SK-N-SH (cell line): ENCODE data around the gene BRINP3. TPM values are rescaled to one million over a fixed set of nuclear protein-coding genes. Genes with fewer than 3 reads are reported as not detected.

ENCODE experiments used
- CTCF ChIA-PET: fragments of 300-600, 350-600 bp; formaldehyde crosslinking; extraction: SDS; loops from one replicate; lab custom pipeline; 2021; lab: Yijun Ruan, JAX
- POLR2A ChIA-PET: fragments of 350-600 bp; sonication (Branson Sonifier 250); formaldehyde crosslinking; extraction: SDS; loops from one replicate; lab custom pipeline; 2020; ENCODE audit warnings: antibody characterized with exemption, inconsistent platforms; lab: Yijun Ruan, JAX
- DNase-seq: peaks from one replicate; pipeline ENCODE4 v3.0.0; 2012
- H2AFZ ChIP-seq: fragments of 200-600 bp; sonication (generic); 2 replicates; pipeline ENCODE4 v1.8.1; 2016; ENCODE audit warnings: antibody characterized with exemption, mild to moderate bottlenecking, low read depth
- H3F3A ChIP-seq: fragments of 200-600 bp; sonication (generic); replicated peaks from 2 replicates; pipeline ENCODE3; 2016; ENCODE audit warnings: antibody characterized with exemption, mild to moderate bottlenecking; ENCODE audit not compliant: insufficient read depth
- H3K27ac ChIP-seq, 2 experiments: fragments of 200-500 bp in 1 of 2; fragments of 200-600 bp in 1 of 2; sonication (Bioruptor generic) in 1 of 2; sonication (generic), shearing (Covaris generic) in 1 of 2; 2 replicates each; pipeline versions ENCODE4 v1.5.1 to v1.6.1; 2014 to 2016; ENCODE audit warnings: low read depth in 2 of 2, inconsistent platforms in 1 of 2, low read length in 1 of 2, mild to moderate bottlenecking in 1 of 2, mixed read lengths in 1 of 2
- H3K27me3 ChIP-seq: fragments of 200-600 bp; sonication (generic), shearing (Covaris generic); 2 replicates; pipeline ENCODE4 v1.6.1; 2016; ENCODE audit warnings: mixed run types; ENCODE audit not compliant: insufficient read depth
- H3K36me3 ChIP-seq, 2 experiments: fragments of 200-500 bp in 1 of 2; fragments of 200-600 bp in 1 of 2; sonication (Bioruptor generic) in 1 of 2; sonication (generic) in 1 of 2; replicated peaks in 1 of 2; 2 replicates each; pipeline versions ENCODE3 to v1.5.1; 2014 to 2016; ENCODE audit warnings: low read length in 1 of 2, mild to moderate bottlenecking in 1 of 2; ENCODE audit not compliant: insufficient read depth in 2 of 2, control insufficient read depth in 1 of 2
- H3K4me1 ChIP-seq, 2 experiments: fragments of 200-500 bp in 1 of 2; fragments of 200-600 bp in 1 of 2; sonication (Bioruptor generic) in 1 of 2; sonication (generic), shearing (Covaris generic) in 1 of 2; 2 replicates each; pipeline versions ENCODE4 v1.5.1 to v1.6.1; 2014 to 2016; ENCODE audit warnings: low read depth in 1 of 2, low read length in 1 of 2, mixed run types in 1 of 2; ENCODE audit not compliant: insufficient read depth in 2 of 2, control insufficient read depth in 1 of 2
- H3K4me2 ChIP-seq: fragments of 200-600 bp; sonication (generic), shearing (Covaris generic); 2 replicates; pipeline ENCODE4 v1.6.1; 2017; ENCODE audit warnings: mixed run types
- H3K4me3 ChIP-seq, 2 experiments: fragments of 200-500 bp in 1 of 2; fragments of 200-600 bp in 1 of 2; sonication (Bioruptor generic) in 1 of 2; sonication (generic), shearing (Covaris generic) in 1 of 2; 2 replicates each; pipeline versions ENCODE4 v1.5.1 to v1.8.1; 2014 to 2016; ENCODE audit warnings: low read depth in 2 of 2, inconsistent platforms in 1 of 2, low read length in 1 of 2, mild to moderate bottlenecking in 1 of 2, mixed read lengths in 1 of 2, moderate library complexity in 1 of 2
- H3K79me2 ChIP-seq: fragments of 200-600 bp; sonication (generic); 2 replicates; pipeline ENCODE4 v1.8.1; 2017; ENCODE audit warnings: mild to moderate bottlenecking; ENCODE audit not compliant: insufficient read depth
- H3K9ac ChIP-seq: fragments of 200-600 bp; sonication (generic); 2 replicates; pipeline ENCODE4 v1.6.1; 2017; ENCODE audit warnings: mixed run types
- H3K9me2 ChIP-seq: fragments of 200-600 bp; sonication (generic); 2 replicates; pipeline ENCODE4 v1.6.1; 2017; ENCODE audit warnings: mixed run types
- H3K9me3 ChIP-seq: fragments of 200-600 bp; sonication (generic); 2 replicates; pipeline ENCODE4 v1.6.1; 2017; ENCODE audit warnings: mixed run types, mild to moderate bottlenecking, moderate library complexity
- H4K20me1 ChIP-seq: fragments of 200-600 bp; sonication (generic); 2 replicates; pipeline ENCODE4 v1.6.1; 2017; ENCODE audit warnings: mild to moderate bottlenecking, mixed run types; ENCODE audit not compliant: insufficient read depth
- CHD2 ChIP-seq: fragments of 150-350 bp; IDR thresholded peaks from 2 replicates; pipeline ENCODE4 v1.6.1; 2018; ENCODE audit warnings: low read length; ENCODE audit not compliant: partially characterized antibody
- CTCF ChIP-seq: fragments of 200-600 bp; sonication (generic); IDR thresholded peaks from 2 replicates; pipeline ENCODE4 v1.6.1; 2017; ENCODE audit warnings: antibody characterized with exemption, mild to moderate bottlenecking, moderate library complexity
- EP300 ChIP-seq, 2 experiments: IDR thresholded peaks; 2 replicates each; pipeline versions ENCODE4 v1.4.0 to v1.6.1; 2012; ENCODE audit warnings: borderline replicate concordance in 1 of 2, low read depth in 1 of 2, low read length in 1 of 2
- FOSL2 ChIP-seq: IDR thresholded peaks from 2 replicates; pipeline ENCODE4 v1.4.0; 2012; ENCODE audit warnings: low read depth, mild to moderate bottlenecking, moderate library complexity, borderline replicate concordance
- FOXJ3 ChIP-seq: sonication (generic); formaldehyde crosslinking; IDR thresholded peaks from 2 replicates; pipeline ENCODE4 v1.5.1; 2020; ENCODE audit warnings: mild to moderate bottlenecking, missing genetic modification reagents
- IRF3 ChIP-seq: fragments of 150-350 bp; IDR thresholded peaks from 2 replicates; pipeline ENCODE4 v1.6.1; 2016; ENCODE audit warnings: mild to moderate bottlenecking, low read depth, low read length
- NRF1 ChIP-seq: IDR thresholded peaks from 2 replicates; pipeline ENCODE4 v1.6.1; 2012; ENCODE audit warnings: low read depth, mild to moderate bottlenecking, low read length
- PBX3 ChIP-seq: IDR thresholded peaks from 2 replicates; pipeline ENCODE4; 2012
- POLR2AphosphoS5 ChIP-seq: IDR thresholded peaks from 2 replicates; pipeline ENCODE4 v1.6.1; 2012; ENCODE audit warnings: low read depth, low read length
- RAD21 ChIP-seq: IDR thresholded peaks from 2 replicates; pipeline ENCODE4 v1.6.1; 2012; ENCODE audit warnings: mild to moderate bottlenecking, low read length
- RXRA ChIP-seq: IDR thresholded peaks from 2 replicates; pipeline ENCODE4 v1.4.0; 2012; ENCODE audit warnings: low read depth, mild to moderate bottlenecking, borderline replicate concordance
- TAF1 ChIP-seq: IDR thresholded peaks from 2 replicates; pipeline ENCODE4 v1.6.1; 2012; ENCODE audit warnings: low read depth, mild to moderate bottlenecking, low read length, moderate library complexity, borderline replicate concordance
- TCF12 ChIP-seq: IDR thresholded peaks from 2 replicates; pipeline ENCODE4 v1.4.0; 2012
- YY1 ChIP-seq: IDR thresholded peaks from 2 replicates; pipeline ENCODE4 v1.4.0; 2012; ENCODE audit warnings: low read depth, mild to moderate bottlenecking
- ZBTB33 ChIP-seq: IDR thresholded peaks from 2 replicates; pipeline ENCODE4 v1.4.0; 2012; ENCODE audit warnings: low read depth, borderline replicate concordance
- WGBS: methylation state at CpG from one replicate; pipeline ENCODE4 v1.1.6; 2017; ENCODE audit warnings: low lambda C conversion rate; 5-methylcytosine and 5-hydroxymethylcytosine counted together
- polyA plus RNA-seq, 3 experiments: library from polyadenylated mRNA; depleted of rRNA; stranded (reverse); fragments of >200 nt; gene quantifications; 2 replicates each; pipeline ENCODE4 v1.2.3, GENCODE V29; 2012

The BRINP3 gene
- polyA plus RNA-seq, 1 of the 3 experiments (the other 2 are of a cell fraction): not detected

GRCh38 chr1:190175320-190175719 is 302.3 kb downstream of the BRINP3 start:
- Histone ChIP-seq H3K9me2 (no peaks in the 10 kb centered on the region), H3K9ac (no peak overlapping the region), H3F3A (peaks cover 4% of the 10 kb centered on the region), H3K4me1 (no peaks in the 10 kb centered on the region; a peak in 1 of 4 replicates), H3K27me3 (no peaks in the 10 kb centered on the region), H3K79me2 (no peaks in the 10 kb centered on the region), H3K4me2 (no peak overlapping the region), H3K9me3 (no peaks in the 10 kb centered on the region), H3K4me3 (no peak overlapping the region), H2AFZ (no peak overlapping the region), H3K36me3 (no peaks in the 10 kb centered on the region), H3K27ac (no peak overlapping the region), H4K20me1 (no peaks in the 10 kb centered on the region)
- no peak for DNase-seq
- ChIA-PET POLR2A (no interaction called here), CTCF (no interaction called here)
- TF ChIP-seq POLR2AphosphoS5 (no peak), CTCF (no peak)
- WGBS: 88% methylated on average over 3 of the region's 3 CpGs

- H3F3A ChIP-seq: peaks cover 23% of the 10 kb centered on the region
- no peaks in the 10 kb centered on the region for H3K36me3 ChIP-seq
- H3K4me3 ChIP-seq: no peak overlapping the region
- CTCF ChIA-PET: no interaction called here
- H3K9me2 ChIP-seq: no peaks in the 10 kb centered on the region
- H3K9ac ChIP-seq: no peak overlapping the region
- H3K4me1 ChIP-seq: peaks cover 0 to 17% of the 10 kb centered on the region in 2 experiments; a peak in 2 of 4 replicates
- no peak for TF ChIP-seq RAD21
- no peak for TF ChIP-seq TAF1
- TF ChIP-seq RXRA: no peak
- TF ChIP-seq PBX3: no peak
- no peak for TF ChIP-seq TCF12
- no peak for TF ChIP-seq IRF3
- TF ChIP-seq ZBTB33: no peak
- no peak for TF ChIP-seq FOSL2
- TF ChIP-seq CTCF: no peak
- TF ChIP-seq CHD2: no peak
- no peak for TF ChIP-seq NRF1
- no peak for TF ChIP-seq FOXJ3 (CRISPR knock-in tag)
- TF ChIP-seq YY1: no peak
- no peak for TF ChIP-seq EP300 (IDR thresholded peaks at IDR 0.05; ENCODE audit: borderline replicate concordance in 1 of 2, low read depth in 1 of 2, low read length in 1 of 2)
- H3K27me3 ChIP-seq: no peaks in the 10 kb centered on the region
- POLR2A ChIA-PET: no interaction called here
- H4K20me1 ChIP-seq: no peaks in the 10 kb centered on the region
- WGBS: 78% methylated on average over 8 of the region's 8 CpGs
- no peaks in the 10 kb centered on the region for H3K79me2 ChIP-seq
- no peak overlapping the region for H3K4me2 ChIP-seq
- H2AFZ ChIP-seq: no peak overlapping the region
- peak; percentile 2 for DNase-seq
- H3K9me3 ChIP-seq: no peaks in the 10 kb centered on the region
- no peak overlapping the region for H3K27ac ChIP-seq
These were observed 304.8 kb downstream of the BRINP3 start for GRCh38 chr1:190172651-190173430.
